IMR-90 (cell line): Measurements from ENCODE around the gene INPP5J. TPM values are rescaled to one million over a fixed set of nuclear protein-coding genes. Genes with fewer than 3 reads are reported as not detected.

Source experiments
- ATAC-seq: fragments of 200-7000 bp; cut with Tn5 transposase; 2 replicates; pipeline ENCODE4 v1.9.1; 2020; ENCODE audit warnings: low read depth, mild to moderate bottlenecking, moderate library complexity
- BruUV-seq: library from RNA; stranded (reverse); fragments of 400-500 nt; replicated peaks from 2 replicates; lab custom pipeline; 2021; lab: Mats Ljungman, UMichigan
- CTCF ChIA-PET: fragments of 300-600 bp; formaldehyde crosslinking; extraction: SDS; loops from one replicate; lab custom pipeline; 2021; ENCODE audit warnings: antibody characterized with exemption; lab: Yijun Ruan, JAX
- POLR2A ChIA-PET: fragments of 300-600 bp; sonication (Branson Sonifier 250); formaldehyde crosslinking; loops from one replicate; lab custom pipeline; 2022; ENCODE audit warnings: antibody characterized with exemption; ENCODE audit not compliant: unreplicated experiment; lab: Charles Lee
- DNase-seq: peaks from one replicate; pipeline ENCODE4 v3.0.0; 2013
- H2AFZ ChIP-seq: replicated peaks from 2 replicates; pipeline ENCODE3; 2013; ENCODE audit warnings: low read length, mild to moderate bottlenecking; ENCODE audit not compliant: poor library complexity
- H2AK5ac ChIP-seq: 2 replicates; pipeline ENCODE4 v1.6.1; 2013; ENCODE audit warnings: low read depth, low read length, inconsistent platforms
- H2AK9ac ChIP-seq: replicated peaks from 2 replicates; pipeline ENCODE3; 2013; ENCODE audit warnings: mild to moderate bottlenecking, low read depth, low read length, moderate library complexity; ENCODE audit not compliant: poor library complexity
- H2BK120ac ChIP-seq: 2 replicates; pipeline ENCODE4 v1.6.1; 2013; ENCODE audit warnings: low read depth, low read length, inconsistent platforms
- H2BK15ac ChIP-seq: 3 replicates; pipeline ENCODE4 v1.6.1; 2013; ENCODE audit warnings: low read depth, low read length, inconsistent platforms
- H2BK20ac ChIP-seq: 2 replicates; pipeline ENCODE4 v1.6.1; 2013; ENCODE audit warnings: low read depth, mild to moderate bottlenecking, inconsistent platforms, low read length, moderate library complexity
- H2BK5ac ChIP-seq: 2 replicates; pipeline ENCODE4 v1.6.1; 2013; ENCODE audit warnings: mild to moderate bottlenecking, low read depth, low read length, inconsistent platforms; ENCODE audit not compliant: poor library complexity, severe bottlenecking
- H3K14ac ChIP-seq: replicated peaks from 2 replicates; pipeline ENCODE4 v1.6.1; 2013; ENCODE audit warnings: low read depth, low read length, inconsistent platforms
- H3K18ac ChIP-seq: 2 replicates; pipeline ENCODE4 v1.6.1; 2013; ENCODE audit warnings: low read depth, low read length, control low read depth
- H3K23ac ChIP-seq: 2 replicates; pipeline ENCODE4 v1.6.1; 2013; ENCODE audit warnings: low read depth, low read length, inconsistent platforms
- H3K27ac ChIP-seq: 2 replicates; pipeline ENCODE4 v1.5.1; 2013; ENCODE audit warnings: mild to moderate bottlenecking, control low read depth, low read length; ENCODE audit not compliant: insufficient read depth
- H3K27me3 ChIP-seq: 2 replicates; pipeline ENCODE4 v1.6.1; 2013; ENCODE audit warnings: low read length; ENCODE audit not compliant: control insufficient read depth, insufficient read depth
- H3K36me3 ChIP-seq: 2 replicates; pipeline ENCODE4 v1.6.1; 2013; ENCODE audit warnings: low read length, mixed read lengths; ENCODE audit not compliant: control insufficient read depth, insufficient read depth
- H3K4ac ChIP-seq: 2 replicates; pipeline ENCODE4 v1.6.1; 2013; ENCODE audit warnings: low read depth, low read length, inconsistent platforms
- H3K4me1 ChIP-seq: 2 replicates; pipeline ENCODE4 v1.6.1; 2013; ENCODE audit warnings: low read length, mixed read lengths; ENCODE audit not compliant: control insufficient read depth, insufficient read depth
- H3K4me2 ChIP-seq: 2 replicates; pipeline ENCODE4 v1.6.1; 2013; ENCODE audit warnings: low read depth, mild to moderate bottlenecking, control low read depth, low read length, moderate library complexity
- H3K4me3 ChIP-seq: 2 replicates; pipeline ENCODE4 v1.5.1; 2013; ENCODE audit warnings: low read depth, mild to moderate bottlenecking, control low read depth, low read length, moderate library complexity; ENCODE audit not compliant: insufficient read depth
- H3K56ac ChIP-seq: 2 replicates; pipeline ENCODE4 v1.6.1; 2013; ENCODE audit warnings: low read length, inconsistent platforms; ENCODE audit not compliant: insufficient read depth; ENCODE audit errors: extremely low read depth
- H3K79me1 ChIP-seq, 2 experiments: 2 replicates each; pipeline ENCODE4 v1.6.1; 2013; ENCODE audit warnings: low read length in 2 of 2, inconsistent platforms in 1 of 2, low read depth in 1 of 2
- H3K9ac ChIP-seq: 2 replicates; pipeline ENCODE4 v1.6.1; 2013; ENCODE audit warnings: low read depth, low read length, control low read depth
- H3K9me1 ChIP-seq: 2 replicates; pipeline ENCODE4 v1.6.1; 2013; ENCODE audit warnings: low read length, inconsistent platforms; ENCODE audit not compliant: insufficient read depth
- H3K9me3 ChIP-seq: 2 replicates; pipeline ENCODE4 v1.6.1; 2013; ENCODE audit warnings: low read length; ENCODE audit not compliant: control insufficient read depth, insufficient read depth
- H4K20me1 ChIP-seq: 2 replicates; pipeline ENCODE4 v1.6.1; 2013; ENCODE audit warnings: low read length, inconsistent platforms; ENCODE audit not compliant: insufficient read depth
- H4K5ac ChIP-seq: 2 replicates; pipeline ENCODE4 v1.6.1; 2013; ENCODE audit warnings: mild to moderate bottlenecking, low read depth, low read length, control low read depth
- H4K8ac ChIP-seq, 2 experiments: 2 replicates each; pipeline ENCODE4 v1.6.1; 2013; ENCODE audit warnings: low read depth in 2 of 2, low read length in 2 of 2, control low read depth in 1 of 2, inconsistent platforms in 1 of 2
- H4K91ac ChIP-seq: 2 replicates; pipeline ENCODE4 v1.6.1; 2013; ENCODE audit warnings: low read depth, low read length, inconsistent platforms; ENCODE audit not compliant: insufficient read depth
- CEBPB ChIP-seq: IDR thresholded peaks from 2 replicates; pipeline ENCODE4 v1.6.1; 2012; ENCODE audit warnings: low read depth, low read length, improper control_type of control experiment
- CTCF ChIP-seq: conservative IDR thresholded peaks from 2 replicates; pipeline ENCODE4 v1.5.1; 2012; ENCODE audit warnings: mild to moderate bottlenecking, low read depth, low read length, improper control_type of control experiment
- ELK1 ChIP-seq: fragments of 150-350 bp; IDR thresholded peaks from 2 replicates; pipeline ENCODE4 v1.6.1; 2016; ENCODE audit warnings: low read depth, mild to moderate bottlenecking, low read length, moderate library complexity, borderline replicate concordance
- FOS ChIP-seq: fragments of 150-350 bp; IDR thresholded peaks from 2 replicates; pipeline ENCODE4 v1.6.1; 2016; ENCODE audit warnings: low read depth, low read length
- MAFK ChIP-seq: IDR thresholded peaks from 2 replicates; pipeline ENCODE4 v1.6.1; 2012; ENCODE audit warnings: low read depth, low read length, improper control_type of control experiment
- MAZ ChIP-seq: IDR thresholded peaks from 2 replicates; pipeline ENCODE4 v1.6.1; 2012; ENCODE audit warnings: low read depth, mild to moderate bottlenecking, low read length, improper control_type of control experiment, moderate library complexity, borderline replicate concordance
- POLR2A ChIP-seq: IDR thresholded peaks from 2 replicates; pipeline ENCODE4 v1.6.1; 2012; ENCODE audit warnings: mild to moderate bottlenecking, low read depth, low read length
- RAD21 ChIP-seq: IDR thresholded peaks from 2 replicates; pipeline ENCODE4 v1.6.1; 2012; ENCODE audit warnings: low read length, improper control_type of control experiment
- RFX5 ChIP-seq: IDR thresholded peaks from 2 replicates; pipeline ENCODE4 v1.8.0; 2012; ENCODE audit warnings: low read depth, mild to moderate bottlenecking, low read length, moderate library complexity
- USF2 ChIP-seq: fragments of 150-350 bp; IDR thresholded peaks from 2 replicates; pipeline ENCODE4 v1.6.1; 2017; ENCODE audit warnings: mild to moderate bottlenecking, antibody characterized with exemption, low read length, low read depth
- WGBS, 2 experiments: methylation state at CpG; one replicate each; pipeline versions ENCODE4 v1.1.5 to v1.1.7; 2013; ENCODE audit warnings: missing lambda C conversion rate in 2 of 2; ENCODE audit not compliant: insufficient read length in 1 of 2; ENCODE audit errors: extremely low coverage in 2 of 2; 5-methylcytosine and 5-hydroxymethylcytosine counted together
- dilution Hi-C: fragments of 300-500 bp; cut with HindIII; formaldehyde crosslinking; loops from one replicate; pipeline ENCODE4 v1.14.3; 2018; ENCODE audit warnings: low sequenced_read_pairs; ENCODE audit not compliant: unreplicated experiment
- in situ Hi-C: fragments of 300-500 bp; cut with MboI; formaldehyde crosslinking; loops from 3 replicates; pipeline ENCODE4 v1.14.3; 2019; ENCODE audit warnings: low sequenced_read_pairs, inconsistent platforms, mixed read lengths
- intact Hi-C: fragments of 100-400 bp; cut with micrococcal nuclease; formaldehyde crosslinking; loops from 2 replicates; pipeline ENCODE4 v1.10.0; 2022
- polyA plus RNA-seq, 3 experiments: library from polyadenylated mRNA; depleted of rRNA; stranded (reverse); fragments of >200 nt; gene quantifications; 2 replicates each; pipeline ENCODE4 v1.2.3, GENCODE V29; 2012; ENCODE audit warnings: low replicate concordance in 1 of 3
- total RNA-seq: library from RNA; depleted of rRNA; stranded (reverse); fragments of >200 nt; gene quantifications from 2 replicates; pipeline ENCODE4 v1.2.3, GENCODE V29; 2012

The INPP5J gene
- total and polyA plus RNA-seq, 2 of the 4 experiments (the other 2 are of a cell fraction), result 0.36 to 2.2 TPM

- POLR2A ChIA-PET, result no interaction called here
- no peaks in the 10 kb centered on the region for H3K27me3 ChIP-seq
- intact Hi-C loops, result no loop called here
Observed at GRCh38 chr22:31150615-31151014, 27.8 kb downstream of the INPP5J start.

More at GRCh38 chr22:31150615-31151014, 27.8 kb downstream of the INPP5J start:
- Histone ChIP-seq H2BK5ac (no peak overlapping the region), H3K9me3 (no peaks in the 10 kb centered on the region), H3K56ac (no peak overlapping the region), H4K91ac (no peak overlapping the region), H4K5ac (no peak overlapping the region), H4K8ac (no peak overlapping the region), H3K14ac (no peak overlapping the region), H2BK20ac (no peak overlapping the region; the same call in 1 of the 2 replicates), H3K79me1 (0 out of 4 replicates have a peak, but pooled peaks cover 0 to 4% of the 10 kb centered on the region in 2 experiments), H2BK120ac (no peak overlapping the region), H3K36me3 (no peaks in the 10 kb centered on the region), H2AFZ (no peak overlapping the region), H2AK9ac (no peak overlapping the region), H3K9ac (no peak overlapping the region), H3K9me1 (peaks cover 6% of the 10 kb centered on the region), H3K4me1 (peaks cover 10% of the 10 kb centered on the region), H3K18ac (no peak overlapping the region), H3K4me3 (no peak overlapping the region), H2BK15ac (no peak overlapping the region), H3K4me2 (no peak overlapping the region), H2AK5ac (no peak overlapping the region), H3K23ac (no peak overlapping the region), H3K4ac (no peak overlapping the region), H4K20me1 (no peaks in the 10 kb centered on the region), H3K27ac (no peak overlapping the region)
- ATAC-seq (no peak), DNase-seq (no peak)
- CTCF ChIA-PET, result interaction anchor here (0.6 to 1.0 kb wide), 2 partner anchors 9 to 471 kb away, joined by 3 read pairs; no protein-coding TSS in a partner anchor
- TF ChIP-seq CEBPB (no peak), ELK1 (no peak), RFX5 (no peak), MAFK (no peak), POLR2A (no peak), MAZ (no peak), RAD21 (0 out of 2 replicates have a peak, but pooled peaks have one; percentile 3), USF2 (no peak), CTCF (peak; percentile 28; the same call in 1 of the 2 replicates), FOS (no peak)
- dilution Hi-C loops (no loop called here), in situ Hi-C loops (no loop called here)
- no TSS peak for BruUV-seq
- no CpG with 5 or more reads among the region's 3 CpGs for WGBS, 2 experiments
